Amygdala (tissue), 56 donors: ENCODE measurements around the gene IFIT5.
A peak's percentile ranks its signal among the peaks of the same experiment; 100 is the strongest.
"Not testable (repeated sequence)": the region's sequence is repeated elsewhere in the genome, so short reads cannot be mapped to it uniquely, and the experiment has no call there.

Experiments
- DNase-seq, 56 donors: peaks; one replicate each; lab custom pipeline; 2025; lab: John Stamatoyannopoulos, UW

The IFIT5 gene

GRCh38 chr10:89425000-89425399, 10.6 kb downstream of the IFIT5 start:
- DNase-seq = no peak

- peak in 2 of 56 donors; percentile 10 to 23 for DNase-seq
Observed at GRCh38 chr10:89426230-89426868, 12.0 kb downstream of the IFIT5 start.

GRCh38 chr10:89427629-89428028, 13.3 kb downstream of the IFIT5 start:
- no peak for DNase-seq

- no peak for DNase-seq
Observed at GRCh38 chr10:89428877-89429276, 14.5 kb downstream of the IFIT5 start.

GRCh38 chr10:89431977-89432376, 17.6 kb downstream of the IFIT5 start:
- DNase-seq = no peak

- DNase-seq = no peak
Observed at GRCh38 chr10:89438525-89438924, 24.2 kb downstream of the IFIT5 start.

GRCh38 chr10:89440226-89441009, 26.1 kb downstream of the IFIT5 start:
- DNase-seq = no peak

- DNase-seq = no peak
Observed at GRCh38 chr10:89442289-89442688, 27.9 kb downstream of the IFIT5 start.

GRCh38 chr10:89444819-89445218, 30.5 kb downstream of the IFIT5 start:
- not testable (repeated sequence) for DNase-seq

GRCh38 chr10:89450901-89451300, 36.5 kb downstream of the IFIT5 start:
- DNase-seq = no peak

- DNase-seq = no peak
Observed at GRCh38 chr10:89452193-89452592, 37.8 kb downstream of the IFIT5 start.

- DNase-seq = no peak
Observed at GRCh38 chr10:89454561-89455347, 40.4 kb downstream of the IFIT5 start.

GRCh38 chr10:89458291-89458690, 43.9 kb downstream of the IFIT5 start:
- no peak for DNase-seq

- DNase-seq = no peak
Observed at GRCh38 chr10:89458784-89459183, 44.4 kb downstream of the IFIT5 start.

GRCh38 chr10:89463846-89464537, 49.6 kb downstream of the IFIT5 start:
- DNase-seq = no peak

GRCh38 chr10:89465196-89465595, 50.8 kb downstream of the IFIT5 start:
- no peak for DNase-seq

- DNase-seq = no peak
Observed at GRCh38 chr10:89466599-89467035, 52.2 kb downstream of the IFIT5 start.

- no peak for DNase-seq
Observed at GRCh38 chr10:89468191-89468965, 54.0 kb downstream of the IFIT5 start.

GRCh38 chr10:89469517-89469916, 55.1 kb downstream of the IFIT5 start:
- no peak for DNase-seq
